TTC549 (cell line): ENCODE measurements around the gene HECA.
A peak's percentile ranks its signal among the peaks of the same experiment; 100 is the strongest.
"Not testable (repeated sequence)": the region's sequence is repeated elsewhere in the genome, so short reads cannot be mapped to it uniquely, and the experiment has no call there.

Experiments
- FAIRE-seq: peaks from 2 replicates; lab custom pipeline; 2012; peaks lifted over from hg19 to GRCh38; lab: Jason Lieb, UNC

HECA gene, protein sequence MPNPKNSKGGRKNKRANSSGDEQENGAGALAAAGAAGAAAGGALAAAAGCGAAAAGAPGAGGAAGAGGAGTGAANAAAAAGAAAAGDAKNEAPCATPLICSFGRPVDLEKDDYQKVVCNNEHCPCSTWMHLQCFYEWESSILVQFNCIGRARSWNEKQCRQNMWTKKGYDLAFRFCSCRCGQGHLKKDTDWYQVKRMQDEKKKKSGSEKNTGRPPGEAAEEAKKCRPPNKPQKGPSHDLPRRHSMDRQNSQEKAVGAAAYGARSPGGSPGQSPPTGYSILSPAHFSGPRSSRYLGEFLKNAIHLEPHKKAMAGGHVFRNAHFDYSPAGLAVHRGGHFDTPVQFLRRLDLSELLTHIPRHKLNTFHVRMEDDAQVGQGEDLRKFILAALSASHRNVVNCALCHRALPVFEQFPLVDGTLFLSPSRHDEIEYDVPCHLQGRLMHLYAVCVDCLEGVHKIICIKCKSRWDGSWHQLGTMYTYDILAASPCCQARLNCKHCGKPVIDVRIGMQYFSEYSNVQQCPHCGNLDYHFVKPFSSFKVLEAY

DNA sequence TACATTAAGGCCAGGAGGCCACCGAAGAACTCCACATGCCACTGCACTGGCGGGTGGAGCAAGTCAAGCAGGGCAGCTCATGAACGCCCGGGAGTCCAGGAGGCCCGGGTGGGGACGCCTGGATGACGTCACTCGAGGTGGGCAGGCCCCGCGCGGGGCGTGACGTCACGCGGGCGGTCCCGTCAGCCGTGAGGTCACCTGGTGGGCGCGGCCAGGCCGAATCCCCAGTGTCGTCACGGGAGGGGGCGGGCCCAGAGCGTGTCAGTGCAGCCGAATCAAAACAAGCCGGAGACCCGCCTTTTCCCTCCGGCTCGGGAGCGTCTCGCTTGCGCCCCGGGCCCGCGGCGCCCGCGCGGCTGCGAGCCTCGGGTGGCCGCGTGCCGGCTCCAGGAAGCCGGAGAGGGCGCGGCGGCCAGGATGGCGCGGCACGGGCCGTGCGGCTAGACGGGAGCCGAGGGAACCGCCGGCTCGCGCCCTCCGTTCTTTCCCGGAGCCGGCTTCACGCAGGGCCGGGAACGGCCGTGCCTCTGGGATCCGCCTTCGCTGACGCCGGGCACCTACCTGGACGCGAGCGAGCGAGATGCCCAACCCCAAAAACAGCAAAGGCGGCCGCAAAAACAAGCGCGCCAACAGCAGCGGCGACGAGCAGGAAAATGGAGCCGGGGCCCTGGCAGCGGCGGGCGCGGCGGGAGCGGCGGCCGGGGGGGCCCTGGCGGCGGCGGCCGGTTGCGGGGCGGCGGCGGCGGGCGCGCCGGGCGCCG is at the start of gene HECA:
HECA (plus strand) TSS at position 264 of the 761 bp plus-strand sequence; CDS start at position 581, 317 bp downstream.
- FAIRE-seq, result no peak

DNA sequence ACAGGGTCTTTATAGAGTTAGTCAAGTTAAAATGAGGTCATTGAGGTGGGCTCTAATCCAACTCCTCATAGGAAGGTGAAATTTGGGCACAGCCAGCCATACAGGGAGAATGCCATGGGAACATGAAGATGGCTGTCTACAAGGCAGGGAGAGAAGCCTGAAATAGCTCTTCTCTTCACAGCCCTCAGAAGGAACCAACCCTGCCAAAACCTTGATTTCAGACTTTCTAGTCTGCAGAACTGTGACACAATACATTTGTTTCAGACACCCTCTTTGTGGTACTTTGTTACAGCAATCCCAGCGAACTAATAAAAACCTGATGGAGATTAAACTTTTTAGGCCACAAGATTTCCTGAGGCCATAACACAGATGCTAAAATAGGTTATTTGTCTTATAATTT is 43.1 kb upstream of the HECA start:
- no peak for FAIRE-seq

DNA sequence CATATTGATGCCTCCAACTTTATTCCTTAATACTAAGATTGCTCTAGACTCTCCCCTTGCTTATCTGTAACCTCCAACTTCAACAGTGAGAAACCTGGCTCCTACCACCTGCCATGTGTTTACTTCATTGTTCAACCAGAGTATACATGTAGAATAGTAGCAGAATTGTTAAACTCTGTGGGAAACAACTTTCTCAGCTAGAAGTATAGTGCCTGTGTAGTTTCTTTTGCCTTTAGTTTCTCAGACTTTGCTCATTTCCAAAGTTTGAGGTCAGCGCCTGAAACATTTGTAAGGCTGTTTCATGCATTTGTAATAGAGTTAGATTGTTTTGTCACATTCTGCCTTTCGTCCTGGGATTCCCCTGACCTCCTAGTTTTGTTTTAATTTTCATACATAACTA is 34.9 kb upstream of the HECA start:
- no peak for FAIRE-seq

DNA sequence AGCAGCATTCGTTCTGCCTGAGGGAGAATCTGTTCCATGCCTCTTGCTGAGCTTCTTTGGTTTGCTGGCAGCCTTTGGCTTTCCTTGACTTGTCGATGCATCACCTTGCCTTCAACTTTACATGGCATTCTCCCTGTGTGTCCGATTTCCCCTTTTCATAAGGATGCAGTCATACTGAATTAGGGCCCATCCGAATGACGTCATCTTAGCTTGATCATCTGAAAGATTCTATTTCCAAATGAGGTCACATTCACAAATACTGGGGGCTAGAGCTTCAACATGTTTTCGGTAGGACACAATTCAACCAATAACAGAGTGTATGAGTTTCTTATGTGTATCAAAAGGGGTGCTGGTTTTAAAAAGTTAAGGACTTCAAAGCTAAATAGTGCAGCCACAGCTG is 27.8 kb upstream of the HECA start:
- FAIRE-seq, result no peak

DNA sequence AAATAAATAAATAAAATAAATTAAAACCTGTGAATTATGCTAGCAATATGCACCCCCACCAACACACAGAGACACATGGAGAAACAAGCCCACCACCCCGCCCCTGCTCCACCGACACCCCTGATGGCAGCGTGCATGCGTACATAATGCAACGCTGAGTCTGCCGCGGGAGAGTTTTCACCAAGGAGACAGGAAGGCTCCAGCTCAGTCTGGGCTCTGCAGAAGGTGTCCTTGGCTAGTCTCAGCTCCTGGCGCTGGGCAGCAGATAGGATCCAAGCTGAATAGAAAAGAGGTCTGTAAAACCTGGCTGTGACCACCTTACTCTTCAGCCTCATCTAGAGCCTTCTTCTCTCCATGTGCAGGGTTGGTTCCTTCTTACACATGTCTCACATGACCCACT is 26.5 kb upstream of the HECA start:
- no peak for FAIRE-seq

DNA sequence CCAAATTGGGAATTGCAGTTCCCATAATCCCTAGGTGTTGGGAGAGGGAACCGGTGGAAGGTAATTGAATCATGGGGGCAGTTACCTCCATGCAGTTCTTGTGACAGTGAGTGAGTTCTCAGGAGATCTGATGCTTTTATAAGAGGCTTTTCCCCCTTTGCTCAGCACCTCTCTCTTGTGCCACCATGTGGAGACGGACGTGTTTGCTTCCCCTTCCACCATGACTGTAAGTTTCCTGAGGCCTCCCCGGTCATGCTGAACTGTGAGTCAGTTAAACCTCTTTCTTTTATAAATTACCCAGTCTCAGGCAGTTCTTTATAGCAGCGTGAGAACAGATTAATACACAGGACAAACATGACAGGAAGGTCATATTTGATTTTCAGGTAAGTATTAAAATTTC is 25.3 kb upstream of the HECA start:
- no peak for FAIRE-seq

DNA sequence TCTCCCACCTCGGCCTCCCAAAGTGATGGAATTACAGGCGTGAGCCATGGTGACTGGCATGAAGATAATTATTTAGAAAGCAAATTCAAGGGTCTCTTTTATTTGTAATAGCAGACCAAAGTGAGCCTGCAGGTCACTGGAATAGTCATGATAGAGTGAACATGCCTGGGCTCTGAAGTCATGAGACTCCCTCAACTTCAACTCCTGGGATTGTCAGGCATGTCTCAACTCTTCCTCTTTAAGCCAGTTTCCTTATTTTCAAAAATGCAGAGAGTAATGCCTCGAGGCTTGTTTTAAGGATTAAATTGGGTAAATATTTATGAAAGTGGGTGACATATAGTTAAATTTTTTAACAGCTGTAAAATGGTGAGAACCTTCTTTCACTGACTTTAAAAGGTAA is 22.7 kb upstream of the HECA start:
- FAIRE-seq, result no peak

DNA sequence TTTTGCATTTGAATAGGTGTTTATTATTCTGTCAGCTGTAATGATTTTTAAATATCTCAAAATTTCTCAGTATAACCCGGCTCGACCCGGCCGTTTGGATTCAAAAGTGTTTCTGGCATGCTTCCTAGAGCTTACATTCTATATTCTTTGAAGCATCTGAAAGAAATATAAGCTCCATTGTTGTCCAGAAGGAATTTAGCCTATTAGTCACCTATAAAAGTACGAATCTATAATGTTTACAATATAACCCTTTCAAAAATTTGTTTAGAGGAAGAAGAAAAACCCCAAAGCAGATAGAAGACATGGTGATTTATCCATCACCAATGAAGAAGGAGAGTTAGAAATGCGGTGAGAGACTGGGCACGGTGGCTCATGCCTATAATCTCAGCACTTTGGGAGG is 22.3 kb upstream of the HECA start:
- FAIRE-seq, result no peak

DNA sequence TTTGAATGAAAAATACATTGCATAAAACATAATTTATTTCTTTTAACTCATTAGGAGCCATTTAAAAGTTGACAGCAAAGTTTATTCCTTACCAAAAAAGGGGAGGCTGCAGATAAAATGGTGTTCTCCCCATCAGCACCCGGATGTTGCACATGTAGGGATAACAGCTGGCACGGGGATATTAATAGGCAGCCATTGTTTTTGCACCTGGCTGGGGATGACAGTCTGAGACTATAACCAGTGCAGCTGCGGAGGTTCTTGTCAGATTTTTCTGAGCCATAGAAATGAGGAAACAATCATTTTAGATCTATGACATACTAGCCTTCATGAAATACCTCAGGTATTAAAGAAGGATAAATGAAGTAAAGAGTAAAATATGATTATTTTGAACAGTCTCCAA is 20.1 kb upstream of the HECA start:
- no peak for FAIRE-seq

DNA sequence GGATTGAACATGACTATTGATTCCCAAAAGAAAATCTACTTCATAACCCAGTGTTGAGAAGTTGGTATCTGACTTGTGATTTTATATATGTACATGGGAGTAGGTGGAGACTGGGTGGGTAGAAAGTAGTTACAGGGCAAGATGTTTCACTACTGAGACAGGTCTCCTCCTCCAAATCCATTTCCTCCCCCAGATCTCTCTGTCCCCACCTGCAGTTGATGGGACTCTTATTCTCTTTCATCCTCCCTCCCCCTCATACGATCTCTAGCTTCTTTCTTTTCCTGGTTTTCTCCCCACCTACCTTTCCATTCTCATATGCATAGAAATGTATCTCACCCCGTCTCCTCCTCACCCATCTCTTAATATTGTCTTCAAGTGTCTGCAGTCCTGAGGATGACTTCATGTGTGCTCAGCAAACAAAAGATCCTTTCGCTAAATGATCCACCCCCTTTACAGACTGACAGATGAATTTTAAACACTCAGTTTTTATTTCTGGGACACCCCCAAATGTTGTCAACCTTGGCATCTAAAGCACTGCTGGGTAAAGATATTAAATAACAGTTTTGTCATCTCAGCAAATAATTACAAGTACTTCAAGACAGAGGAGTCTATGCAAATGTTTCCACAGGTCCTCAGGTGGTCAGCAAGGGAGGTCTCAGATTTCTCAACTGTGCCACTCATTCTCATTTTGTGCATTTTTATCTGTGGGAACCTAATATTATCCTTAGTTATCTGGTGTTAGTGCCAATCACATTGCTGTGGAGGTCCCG is 18.7 kb upstream of the HECA start:
- FAIRE-seq, result no peak

DNA sequence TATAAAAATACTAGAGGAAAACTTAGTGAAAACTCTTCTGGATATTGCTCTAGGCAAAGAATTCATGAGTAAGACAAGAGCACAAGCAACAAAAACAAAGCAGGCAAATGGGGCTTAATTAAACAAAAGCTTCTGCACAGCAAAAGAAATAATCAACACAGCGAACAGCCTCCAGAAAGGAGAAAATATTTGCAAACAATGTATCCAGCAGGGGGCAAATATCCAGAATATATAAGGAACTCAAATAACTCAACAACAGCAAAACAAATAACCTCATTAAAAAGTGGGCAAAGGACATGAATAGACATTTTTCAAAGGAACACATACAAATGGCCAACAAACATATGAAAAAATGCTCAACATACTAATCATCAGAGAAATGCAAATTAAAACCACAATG is 17.1 kb upstream of the HECA start:
- no peak for FAIRE-seq

DNA sequence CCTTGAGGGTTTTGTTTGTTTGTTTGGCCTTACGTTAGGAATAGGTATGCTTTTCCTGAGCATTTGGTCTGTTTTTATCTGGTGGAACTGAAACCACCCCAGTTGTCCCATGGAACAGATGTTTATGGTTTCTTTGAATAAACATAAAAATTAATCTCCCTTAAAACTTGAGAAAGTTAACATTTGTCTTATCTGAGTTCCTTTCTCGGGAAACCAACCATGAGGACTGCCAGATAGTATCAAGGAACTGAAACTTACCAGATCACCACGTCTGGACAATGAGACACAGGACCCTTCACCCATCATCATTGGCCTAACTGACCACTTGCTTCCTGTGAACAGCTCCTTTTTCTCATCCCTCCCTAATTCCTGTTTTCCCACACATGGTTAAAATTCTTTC is 15.3 kb upstream of the HECA start:
- FAIRE-seq, result no peak

DNA sequence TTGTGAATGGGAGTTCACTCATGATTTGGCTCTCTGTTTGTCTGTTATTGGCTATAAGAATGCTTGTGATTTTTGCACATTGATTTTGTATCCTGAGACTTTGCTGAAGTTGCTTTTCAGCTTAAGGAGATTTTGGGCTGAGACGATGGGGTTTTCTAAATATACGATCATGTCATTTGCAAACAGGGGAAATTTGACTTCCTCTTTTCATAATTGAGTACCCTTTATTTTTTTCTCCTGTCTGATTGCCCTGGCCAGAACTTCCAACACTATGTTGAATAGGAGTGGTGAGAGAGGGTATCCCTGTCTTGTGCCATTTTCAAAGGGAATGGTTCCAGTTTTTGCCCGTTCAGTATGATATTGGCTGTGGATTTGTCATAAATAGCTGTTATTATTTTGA is 12.1 kb upstream of the HECA start:
- not testable (repeated sequence) for FAIRE-seq

DNA sequence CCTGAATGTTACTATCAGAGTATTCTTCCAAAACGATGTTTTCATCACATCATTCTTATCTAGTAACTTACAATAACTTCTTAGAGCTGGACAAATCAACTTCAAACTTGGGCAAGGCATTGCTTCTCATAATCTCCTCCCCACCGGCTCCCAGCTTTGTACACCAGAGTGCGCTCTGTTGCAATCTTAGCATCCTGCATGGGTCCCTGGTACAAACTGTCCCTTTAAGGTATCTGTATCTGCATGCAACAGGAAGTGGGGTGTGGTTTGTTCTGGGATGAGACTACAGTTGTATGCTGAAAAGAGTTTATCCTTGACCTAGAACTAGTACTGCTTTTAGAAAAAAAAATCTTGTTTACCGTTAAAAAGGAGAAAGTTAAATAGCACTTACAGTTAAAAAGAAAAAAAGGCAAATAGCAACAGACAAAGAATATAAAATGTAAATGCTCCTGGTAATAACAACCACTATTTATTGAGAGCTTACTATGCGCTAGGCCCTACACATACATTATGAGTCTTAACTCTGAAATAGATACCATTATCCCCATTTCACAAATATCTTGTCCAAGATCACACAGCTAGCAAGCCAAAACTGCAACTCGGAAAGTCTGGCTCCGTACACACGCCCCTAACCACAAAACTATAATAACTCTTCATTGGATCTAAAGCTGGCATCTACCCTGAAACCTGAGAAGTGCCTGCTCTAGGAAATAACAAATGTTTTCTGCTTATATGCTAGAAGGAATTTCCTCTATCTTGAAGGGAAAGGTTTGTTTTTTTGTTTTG is 9.8 kb upstream of the HECA start:
- FAIRE-seq, result peak; percentile 40

DNA sequence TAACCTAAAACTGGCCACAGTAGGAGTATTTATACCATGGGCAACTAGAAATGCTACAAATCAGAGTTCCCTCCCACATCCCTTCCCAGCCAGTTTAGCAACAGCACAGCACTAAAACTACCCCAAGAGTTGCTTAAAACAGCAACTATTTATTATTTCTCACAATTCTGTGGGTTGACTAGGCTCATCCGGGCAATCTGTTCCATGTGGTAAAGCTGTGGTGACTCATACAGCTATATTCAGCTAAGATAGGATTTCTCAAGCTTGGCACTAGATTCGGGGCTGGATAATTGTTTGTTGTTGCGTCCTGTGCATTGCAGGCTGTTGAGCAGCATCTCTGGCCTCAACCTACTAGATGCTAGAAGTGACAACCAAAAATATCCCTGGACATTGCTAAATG is 8.6 kb upstream of the HECA start:
- no peak for FAIRE-seq

DNA sequence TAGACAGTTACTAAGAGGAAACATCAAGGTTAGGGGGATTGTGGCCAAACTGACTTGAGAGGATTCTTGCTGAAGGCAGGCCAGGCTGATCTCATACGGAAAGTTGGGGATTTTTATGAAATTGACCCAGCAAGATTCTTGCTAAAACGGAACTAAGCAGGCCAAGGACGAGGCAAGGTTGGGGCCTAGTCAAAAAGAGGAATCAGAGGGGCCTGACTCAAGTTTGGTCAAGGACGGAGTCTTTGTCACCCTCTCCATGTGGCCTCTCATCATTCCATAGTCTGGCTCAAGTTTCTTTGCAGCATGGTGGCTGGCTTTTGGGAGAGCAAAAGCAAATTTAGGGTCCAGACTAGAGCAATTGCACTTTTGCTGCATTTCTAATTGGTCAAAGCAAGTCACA is 7.9 kb upstream of the HECA start:
- no peak for FAIRE-seq

DNA sequence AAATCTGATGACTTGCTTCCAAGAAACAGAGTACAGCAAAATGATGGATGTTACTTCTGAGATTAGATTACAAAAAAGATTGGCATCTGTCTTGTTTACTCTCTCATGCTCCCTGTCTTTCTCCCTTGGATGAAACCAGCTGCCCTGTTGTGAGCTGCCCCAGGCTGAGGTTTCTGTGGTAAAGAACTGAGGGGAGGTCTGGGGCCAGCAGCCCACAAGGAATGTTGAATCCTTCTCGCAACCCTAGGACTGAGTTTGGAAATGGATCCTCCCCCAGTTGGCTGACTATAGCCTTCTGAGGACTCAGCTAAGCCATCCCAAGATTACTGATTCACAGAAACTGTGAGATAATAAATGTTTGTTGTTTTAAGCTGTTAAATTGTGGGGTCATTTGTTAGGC is 5.6 kb upstream of the HECA start:
- no peak for FAIRE-seq

DNA sequence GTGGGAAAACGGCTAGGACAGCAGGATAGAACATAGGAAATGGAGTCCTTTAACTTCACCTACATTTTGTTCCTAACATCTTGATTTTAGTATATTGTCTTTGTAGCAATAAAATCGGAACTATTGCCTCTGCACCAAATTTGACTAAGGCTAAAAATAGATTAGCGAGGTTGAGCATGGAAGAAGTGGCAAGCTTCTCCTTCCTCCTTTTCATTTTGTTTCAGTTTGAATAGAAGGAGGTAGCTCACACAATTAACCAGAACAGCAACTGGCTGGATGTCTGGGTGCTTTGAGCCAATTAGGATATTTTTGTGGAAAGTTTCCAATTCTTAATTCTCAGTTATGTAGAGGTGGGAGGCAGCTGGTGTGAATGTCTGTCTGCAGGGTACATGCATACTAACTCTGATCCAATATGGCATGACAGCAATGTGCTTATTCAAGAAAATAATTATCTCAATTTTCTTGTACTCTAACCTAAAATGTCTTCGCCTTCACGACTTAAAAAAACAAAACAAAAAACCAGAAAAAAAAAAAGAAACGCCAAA is 3.1 kb upstream of the HECA start:
- no peak for FAIRE-seq

DNA sequence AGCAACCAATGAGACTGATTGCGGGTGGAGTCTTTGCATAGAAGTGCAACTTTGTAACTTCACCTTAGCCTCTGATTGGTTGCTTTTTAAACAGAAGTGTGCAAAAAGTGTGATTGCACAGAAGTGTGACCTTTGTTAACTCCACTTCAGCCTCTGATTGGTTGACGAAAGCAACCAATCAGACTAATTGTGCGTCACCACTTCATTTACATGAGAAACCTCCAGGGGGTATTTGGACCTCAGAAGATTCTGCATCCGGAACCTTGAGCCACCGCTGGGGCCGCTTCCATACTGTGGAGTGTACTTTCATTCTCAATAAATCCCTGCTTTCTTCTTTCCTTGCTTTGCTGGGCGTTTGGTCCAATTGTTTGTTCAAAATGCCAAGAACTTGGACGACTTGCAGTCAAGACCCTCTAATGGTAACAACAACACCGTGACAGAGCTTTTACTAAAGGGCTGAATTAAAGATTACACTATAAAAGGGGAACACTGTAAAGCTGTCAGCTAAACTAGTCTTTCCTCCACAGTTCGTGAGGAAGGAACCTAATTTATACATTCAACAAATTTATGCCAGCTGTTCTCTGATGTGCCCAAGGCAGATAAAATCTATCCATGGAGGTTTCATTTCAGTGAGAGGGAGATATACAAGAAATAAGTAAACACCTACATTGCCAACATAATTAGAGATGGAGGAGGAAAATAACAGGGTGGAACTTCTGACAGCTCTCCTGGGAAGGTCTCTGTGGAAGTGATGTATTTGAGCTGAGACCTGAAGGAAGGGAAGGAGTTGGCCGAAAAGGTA is 1.4 kb upstream of the HECA start:
- FAIRE-seq, result no peak

DNA sequence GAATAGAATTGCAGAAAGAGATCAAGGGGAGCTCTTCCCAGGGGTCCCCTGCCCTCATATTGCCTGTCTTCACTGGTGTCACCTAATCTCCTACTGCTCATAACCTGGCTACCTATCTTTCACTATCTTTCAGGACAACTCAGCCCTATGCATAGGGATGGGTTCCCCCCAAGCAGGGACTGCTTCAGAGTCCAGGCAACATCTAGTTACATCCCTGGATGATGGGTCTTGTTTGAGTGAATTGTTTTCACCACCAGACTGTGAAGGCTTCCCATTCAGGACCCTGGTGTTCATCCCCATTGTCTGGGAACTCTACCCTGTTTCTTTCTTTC is 850 bp upstream of the HECA start:
- no peak for FAIRE-seq
